Kidney epithelial cell (primary cell): Measurements from ENCODE around the gene AP5B1. TPM values are rescaled to one million over a fixed set of nuclear protein-coding genes. Genes with fewer than 3 reads are reported as not detected.
A peak's percentile ranks its signal among the peaks of the same experiment; 100 is the strongest.

Experiments
- DNase-seq: peaks from one replicate; pipeline ENCODE4 v3.0.0-alpha.2; 2010; ENCODE audit warnings: low read depth
- H3K27me3 ChIP-seq: 2 replicates; pipeline ENCODE4 v1.6.0; 2011; ENCODE audit warnings: low read length; ENCODE audit not compliant: control insufficient read depth, insufficient read depth
- H3K36me3 ChIP-seq: 2 replicates; pipeline ENCODE4 v1.5.1; 2011; ENCODE audit warnings: low read length; ENCODE audit not compliant: control insufficient read depth, insufficient read depth
- H3K4me3 ChIP-seq: 2 replicates; pipeline ENCODE4 v1.5.1; 2011; ENCODE audit warnings: low read depth, mild to moderate bottlenecking, control low read depth, low read length
- total RNA-seq: library from RNA; depleted of rRNA; stranded (reverse); fragments of >200 nt; gene quantifications from 2 replicates; pipeline ENCODE4 v1.2.3, GENCODE V29; 2015
- TF ChIP-seq, protein P1 (sequence below): IDR thresholded peaks from 2 replicates; pipeline ENCODE4 v1.5.1; 2011; ENCODE audit warnings: mild to moderate bottlenecking, moderate library complexity, low read length, control low read depth, inconsistent platforms; ENCODE audit not compliant: insufficient read depth, poor library complexity, severe bottlenecking

Gene AP5B1
- total RNA-seq, 1 donor from 2014 or later, result 21.7 TPM

DNA sequence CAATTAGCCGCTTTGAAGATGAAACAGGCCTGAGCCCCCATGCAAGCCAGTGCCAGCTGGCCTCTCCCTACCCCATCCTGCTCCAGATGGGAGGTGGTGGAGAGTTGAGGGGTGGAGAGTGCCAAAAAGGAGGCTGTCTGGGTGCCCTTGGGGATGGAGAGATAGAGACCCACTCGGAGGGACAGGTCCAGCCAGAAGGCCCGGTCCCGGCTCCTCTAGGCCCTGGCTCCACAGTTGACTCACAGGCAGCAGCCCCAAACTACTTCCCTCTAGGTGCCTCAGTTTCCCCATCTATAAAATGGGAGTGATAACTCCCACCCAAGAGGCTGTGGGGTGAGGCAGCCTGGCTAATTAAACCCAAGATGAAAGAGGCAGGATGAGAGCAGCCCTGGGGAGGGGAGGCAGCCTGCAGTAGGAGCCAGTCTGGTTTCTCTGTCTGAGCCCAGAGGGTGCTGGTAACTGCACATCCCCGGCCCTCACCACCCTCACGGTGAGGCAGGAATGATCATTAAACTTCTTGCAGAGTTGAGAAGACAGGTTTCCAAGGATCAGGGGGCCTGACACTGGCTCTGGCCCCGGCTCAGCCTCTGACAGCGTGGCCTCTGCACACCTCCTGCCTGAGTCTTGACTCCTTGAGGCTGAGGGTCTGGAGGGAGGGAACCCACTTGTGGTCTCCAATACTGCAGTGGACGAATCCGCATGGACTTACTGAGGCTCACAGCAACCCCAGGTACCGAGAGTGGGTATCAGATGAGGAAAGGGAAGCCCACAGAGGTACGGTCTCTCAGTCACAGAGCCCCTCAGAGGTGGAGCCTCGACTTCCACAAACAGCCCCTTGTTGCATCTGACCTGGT, 1.4 kb upstream of the AP5B1 start:
- Histone ChIP-seq H3K4me3 (no peak overlapping the region), H3K27me3 (peaks cover 18% of the 10 kb centered on the region), H3K36me3 (no peaks in the 10 kb centered on the region)
- DNase-seq, result no peak
- TF ChIP-seq, protein P1, sequence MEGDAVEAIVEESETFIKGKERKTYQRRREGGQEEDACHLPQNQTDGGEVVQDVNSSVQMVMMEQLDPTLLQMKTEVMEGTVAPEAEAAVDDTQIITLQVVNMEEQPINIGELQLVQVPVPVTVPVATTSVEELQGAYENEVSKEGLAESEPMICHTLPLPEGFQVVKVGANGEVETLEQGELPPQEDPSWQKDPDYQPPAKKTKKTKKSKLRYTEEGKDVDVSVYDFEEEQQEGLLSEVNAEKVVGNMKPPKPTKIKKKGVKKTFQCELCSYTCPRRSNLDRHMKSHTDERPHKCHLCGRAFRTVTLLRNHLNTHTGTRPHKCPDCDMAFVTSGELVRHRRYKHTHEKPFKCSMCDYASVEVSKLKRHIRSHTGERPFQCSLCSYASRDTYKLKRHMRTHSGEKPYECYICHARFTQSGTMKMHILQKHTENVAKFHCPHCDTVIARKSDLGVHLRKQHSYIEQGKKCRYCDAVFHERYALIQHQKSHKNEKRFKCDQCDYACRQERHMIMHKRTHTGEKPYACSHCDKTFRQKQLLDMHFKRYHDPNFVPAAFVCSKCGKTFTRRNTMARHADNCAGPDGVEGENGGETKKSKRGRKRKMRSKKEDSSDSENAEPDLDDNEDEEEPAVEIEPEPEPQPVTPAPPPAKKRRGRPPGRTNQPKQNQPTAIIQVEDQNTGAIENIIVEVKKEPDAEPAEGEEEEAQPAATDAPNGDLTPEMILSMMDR, result no peak

DNA sequence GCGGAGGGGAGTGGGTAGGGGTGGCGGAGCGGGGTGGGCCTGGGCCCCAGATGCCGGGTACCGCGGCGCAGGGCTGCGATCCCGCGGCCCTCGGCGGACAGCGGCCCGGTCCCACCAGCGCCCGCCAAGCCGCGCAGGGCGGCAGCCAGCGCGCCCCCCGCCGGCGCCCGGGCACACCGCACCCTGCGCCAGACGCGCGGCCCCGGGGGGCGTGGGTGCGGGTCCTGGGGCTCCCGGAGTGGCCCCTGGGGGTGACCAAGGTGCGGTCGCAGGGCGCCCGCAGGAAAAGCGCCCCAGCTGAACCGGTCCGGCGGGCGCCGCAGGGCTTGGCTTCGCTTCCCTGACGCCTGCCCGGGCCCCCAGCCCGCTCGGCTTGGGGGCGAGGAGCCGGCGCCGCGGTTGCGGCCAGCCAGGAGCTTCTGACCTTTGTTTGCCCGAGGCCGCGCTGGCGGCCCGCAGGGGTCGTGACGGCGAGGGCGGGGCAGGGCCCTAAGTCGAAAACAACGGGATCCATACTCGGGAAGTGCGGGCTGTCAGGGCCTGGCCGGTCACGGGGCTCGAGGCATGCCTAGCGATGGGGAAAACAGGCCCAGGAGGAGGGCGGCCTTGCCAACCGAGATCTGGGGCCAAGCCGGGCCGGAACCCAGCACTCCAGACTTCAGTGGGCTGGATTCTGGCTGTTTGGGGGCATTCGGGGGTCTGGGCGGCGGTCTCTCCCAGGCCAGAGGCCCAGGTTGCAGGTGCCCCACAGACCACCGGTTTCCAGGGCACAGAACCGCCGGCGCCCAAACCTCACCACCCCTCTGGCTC, 581 bp upstream of the AP5B1 start:
- Histone ChIP-seq H3K36me3 (no peaks in the 10 kb centered on the region), H3K4me3 (peak overlapping the region; percentile 90), H3K27me3 (peaks cover 11% of the 10 kb centered on the region)
- DNase-seq, result no peak
- TF ChIP-seq, protein P1, result no peak

DNA sequence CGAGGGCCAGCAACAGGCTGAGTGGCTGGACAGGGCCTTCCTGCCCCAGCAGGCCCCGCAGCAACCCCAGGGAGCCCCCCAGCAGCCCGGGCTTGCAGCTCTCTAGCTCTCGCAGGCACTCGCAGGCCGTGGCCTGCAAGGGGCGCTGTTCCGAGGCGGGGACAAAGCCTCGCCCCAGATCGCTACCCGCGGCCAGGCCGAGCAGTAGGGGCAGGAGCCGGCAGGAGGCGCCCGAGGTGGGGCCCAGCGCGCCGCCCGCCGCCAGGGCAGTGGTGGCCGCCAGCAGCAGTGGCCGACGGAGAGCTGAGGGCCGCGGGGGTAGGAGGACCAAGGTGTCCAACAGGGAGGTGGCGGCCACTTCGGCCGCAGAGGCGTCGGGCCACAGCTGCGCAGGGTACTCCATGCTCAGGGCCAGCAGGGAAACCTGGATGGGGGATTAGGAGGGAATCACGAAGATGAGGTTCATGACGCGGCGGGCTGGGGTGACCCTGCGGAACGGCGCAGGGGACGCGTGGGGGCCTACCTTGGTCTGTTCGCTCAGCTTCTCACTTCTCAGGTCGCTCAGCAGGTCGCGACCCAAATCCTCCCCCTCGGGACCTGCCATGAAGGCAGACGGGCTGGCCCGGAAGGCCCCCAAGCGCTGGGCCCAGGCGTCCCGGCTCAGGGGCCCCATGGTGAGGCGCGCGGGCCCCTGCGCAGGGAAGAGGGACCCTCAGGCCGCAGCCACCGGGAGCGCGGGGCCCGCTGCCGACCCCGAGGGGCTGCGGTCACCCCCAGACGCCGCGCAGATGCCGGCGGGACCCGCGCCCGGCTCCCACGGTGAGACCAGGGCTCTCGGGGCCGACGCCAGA, 632 bp downstream of the AP5B1 start:
- DNase-seq, result no peak
- TF ChIP-seq, protein P1, result peak; percentile 89
- Histone ChIP-seq H3K27me3 (no peaks in the 10 kb centered on the region), H3K4me3 (peak overlapping the region; percentile 90), H3K36me3 (no peaks in the 10 kb centered on the region)

DNA sequence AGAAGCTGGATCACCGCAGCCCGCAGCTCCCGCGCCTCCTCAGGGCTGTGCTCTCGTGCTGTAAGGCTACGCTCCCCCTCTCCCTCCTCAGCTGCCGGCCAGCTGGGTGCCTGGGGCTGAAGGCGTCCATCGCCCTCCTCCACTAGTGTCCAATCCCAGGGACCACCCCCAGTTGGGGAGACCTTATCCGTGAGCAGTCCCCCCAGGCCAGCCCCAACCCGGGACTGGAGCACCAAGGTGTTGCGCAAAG, 1.2 kb downstream of the AP5B1 start:
- no peaks in the 10 kb centered on the region for H3K36me3 ChIP-seq
- H3K27me3 ChIP-seq, result no peaks in the 10 kb centered on the region
- TF ChIP-seq, protein P1, result no peak
- no peak for DNase-seq
- H3K4me3 ChIP-seq, result peak overlapping the region; percentile 90

DNA sequence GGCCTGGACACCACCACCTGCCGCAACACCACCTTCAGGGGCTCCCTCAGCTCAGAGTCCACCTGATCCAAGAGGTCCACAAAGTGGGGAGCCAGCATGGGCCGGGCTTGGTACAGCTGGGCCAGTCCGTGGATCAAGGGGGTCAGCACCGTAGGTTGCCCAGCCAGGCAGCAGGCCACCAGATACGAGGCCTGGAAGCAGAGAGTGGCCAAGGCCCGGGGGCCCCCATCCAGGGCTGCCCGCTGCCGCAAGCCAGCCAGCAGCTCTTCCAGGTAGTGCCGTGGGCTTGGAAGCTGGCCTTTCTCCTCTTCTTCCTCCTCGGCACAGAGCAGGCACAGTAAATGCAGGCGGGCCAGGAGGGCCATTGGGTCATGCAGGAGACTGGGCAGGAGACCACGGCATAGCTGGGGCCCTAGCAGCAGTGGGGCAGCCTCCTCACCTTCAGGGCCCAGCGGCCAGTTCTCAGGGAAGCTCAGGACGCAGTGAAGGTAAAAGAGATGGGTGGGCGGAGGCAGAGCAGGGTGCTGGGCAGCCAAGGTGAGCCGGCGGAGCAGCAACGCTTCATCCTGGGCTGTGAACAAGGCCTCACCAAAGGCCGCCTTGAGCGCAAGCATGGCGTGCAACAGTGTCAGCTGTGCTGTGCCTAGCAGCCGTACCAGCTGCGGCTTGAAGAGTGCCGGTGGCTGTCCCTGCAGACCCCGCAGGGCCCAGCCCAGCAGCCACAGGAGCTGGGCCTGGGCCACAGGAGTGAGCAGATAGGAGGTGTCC, 1.7 kb downstream of the AP5B1 start:
- Histone ChIP-seq H3K27me3 (no peaks in the 10 kb centered on the region), H3K4me3 (peak overlapping the region; percentile 90), H3K36me3 (no peaks in the 10 kb centered on the region)
- no peak for DNase-seq
- TF ChIP-seq, protein P1, result no peak
